GM11168 (cell line): Measurements from ENCODE around the gene CLIP3.
"Not testable (repeated sequence)": the region's sequence is repeated elsewhere in the genome, so short reads cannot be mapped to it uniquely, and the experiment has no call there.

Experiments used
- in situ Hi-C: fragments of 300-500 bp; cut with MboI; formaldehyde crosslinking; loops from one replicate; pipeline ENCODE4 v1.12.0; 2022; ENCODE audit warnings: low sequenced_read_pairs; ENCODE audit not compliant: unreplicated experiment

CLIP3 gene

DNA sequence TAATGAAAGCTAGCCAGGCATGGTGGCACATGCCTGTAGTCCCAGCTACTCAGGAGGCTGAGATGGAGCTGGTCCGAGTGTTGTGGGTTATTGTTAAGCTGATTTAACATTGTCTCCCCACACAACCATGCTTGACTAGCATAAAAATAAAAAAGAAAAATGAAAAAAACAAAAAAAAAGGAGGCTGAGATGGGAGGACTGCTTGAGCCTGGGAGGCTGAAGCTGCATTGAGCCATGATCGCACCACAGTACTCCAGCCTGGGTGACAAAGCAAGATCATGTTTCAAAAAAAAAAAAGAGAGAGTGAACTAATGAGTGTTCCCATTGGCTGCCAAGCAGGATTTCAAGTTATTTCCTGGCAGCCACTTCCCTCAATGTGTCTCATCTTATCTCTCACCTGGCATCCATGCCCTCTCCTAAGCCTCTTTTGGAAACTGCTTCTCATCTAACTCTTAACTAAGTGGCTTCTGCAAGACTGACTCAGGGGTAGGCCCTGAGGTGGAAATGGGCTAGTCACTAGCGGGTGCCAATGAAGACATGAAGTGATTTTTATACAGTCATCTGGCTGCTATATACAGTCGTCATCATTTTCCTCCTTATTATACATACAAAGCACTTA lies 16.5 kb upstream of the CLIP3 start:
- in situ Hi-C loops = no loop called here

DNA sequence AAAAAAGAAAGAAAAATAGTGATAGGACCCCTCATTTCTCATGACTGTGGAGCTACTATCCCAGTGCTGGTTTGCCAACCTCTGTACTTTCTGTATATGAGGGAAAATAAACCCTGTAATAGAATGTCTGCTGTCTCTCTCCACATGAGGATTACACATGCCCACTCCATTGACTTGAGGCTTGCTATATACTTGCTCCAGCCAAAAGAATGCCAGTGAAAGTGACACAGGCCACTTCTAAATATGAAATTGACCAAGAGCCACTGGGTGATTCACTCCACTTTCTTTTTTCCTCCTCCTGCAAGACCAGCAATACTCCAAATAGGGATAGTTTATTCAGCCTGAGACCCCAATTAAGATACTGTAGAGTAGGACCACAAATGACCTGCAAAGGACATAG lies 15.2 kb upstream of the CLIP3 start:
- in situ Hi-C loops = no loop called here

DNA sequence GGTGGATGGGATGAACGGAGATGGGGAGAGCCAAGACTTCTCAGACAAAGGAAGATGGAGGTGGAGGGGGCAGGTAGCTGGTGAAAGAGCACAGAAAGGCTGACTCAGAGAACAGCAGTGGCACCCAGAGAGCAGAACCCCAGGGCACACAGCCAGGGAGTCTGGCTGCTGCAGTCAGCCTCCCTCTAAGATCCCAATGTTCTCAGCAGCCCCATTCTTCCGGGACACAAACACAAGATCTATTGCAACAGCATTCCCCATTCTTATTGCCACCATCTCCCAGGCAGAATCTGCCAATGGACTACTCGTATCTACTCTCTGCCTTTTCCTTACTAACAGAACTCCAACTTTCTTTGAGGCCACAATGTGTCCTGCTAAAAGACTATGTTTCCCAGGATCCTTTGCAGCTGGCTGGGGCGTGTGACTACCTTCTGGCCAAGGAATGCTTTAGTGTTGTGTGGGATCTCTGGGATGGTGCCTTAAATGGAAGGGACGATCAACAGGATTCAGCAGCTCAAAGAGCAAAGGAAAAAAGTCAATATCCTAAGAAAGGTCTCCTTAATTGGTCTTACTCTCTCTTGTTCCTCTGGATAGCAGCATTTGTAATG lies 13.9 kb upstream of the CLIP3 start:
- in situ Hi-C loops = no loop called here

DNA sequence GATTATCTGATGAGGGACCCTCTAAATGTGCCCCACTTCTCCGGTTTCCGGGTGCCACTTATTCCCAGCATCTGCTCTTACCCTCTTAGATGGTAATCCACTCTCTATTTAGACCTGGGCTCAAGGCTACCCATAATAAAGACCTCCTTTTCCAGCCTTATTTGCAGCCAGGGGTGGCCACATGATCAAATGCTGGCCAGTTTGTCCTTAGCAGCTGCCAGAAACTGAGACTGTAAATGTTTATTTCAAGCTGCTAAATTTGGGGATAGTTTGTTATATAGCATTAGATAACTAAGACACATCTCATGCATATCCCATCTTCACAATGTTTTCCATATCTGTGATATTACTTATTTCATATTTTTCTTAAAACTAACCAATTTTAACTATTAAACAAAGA lies 11.3 kb upstream of the CLIP3 start:
- in situ Hi-C loops = no loop called here

DNA sequence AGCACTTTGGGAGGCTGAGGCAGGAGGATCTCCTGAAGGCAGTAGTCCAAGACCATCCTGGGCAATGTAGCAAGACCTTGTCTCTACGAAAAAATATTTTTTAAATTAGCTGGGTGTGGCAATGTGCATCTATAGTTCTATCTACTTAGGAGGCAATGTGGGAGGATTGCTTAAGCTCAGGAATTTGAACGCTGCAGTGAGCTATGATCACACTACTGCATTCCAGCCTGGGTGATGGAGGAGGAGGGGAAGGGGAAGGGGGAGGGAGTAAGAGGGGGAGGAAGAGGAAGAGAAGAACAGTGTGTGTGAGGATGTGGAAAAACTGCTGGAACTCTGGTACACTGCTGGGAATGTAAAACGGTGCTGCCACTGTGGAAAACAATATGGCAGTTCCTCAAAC lies 9.2 kb upstream of the CLIP3 start:
- in situ Hi-C loops = no loop called here

DNA sequence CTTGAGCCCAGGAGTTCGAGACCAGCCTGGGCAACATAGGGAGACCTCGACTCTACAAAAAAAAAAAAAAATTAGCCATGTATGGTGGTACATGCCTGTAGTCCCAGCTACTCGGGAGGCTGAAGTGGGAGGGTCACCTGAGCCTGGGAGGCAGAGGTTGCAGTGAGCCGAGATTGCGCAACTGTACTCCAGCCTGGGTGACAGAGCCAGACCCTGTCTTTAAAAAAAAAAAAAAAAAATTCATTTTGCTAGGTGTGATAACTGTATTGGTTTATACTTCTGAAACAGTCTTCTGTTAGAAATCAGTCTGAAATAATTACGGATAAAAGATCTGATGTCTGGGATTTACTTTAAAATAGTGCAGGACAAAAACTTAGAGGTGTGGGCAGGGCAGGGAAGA lies 8.4 kb upstream of the CLIP3 start:
- in situ Hi-C loops = not testable (repeated sequence)

DNA sequence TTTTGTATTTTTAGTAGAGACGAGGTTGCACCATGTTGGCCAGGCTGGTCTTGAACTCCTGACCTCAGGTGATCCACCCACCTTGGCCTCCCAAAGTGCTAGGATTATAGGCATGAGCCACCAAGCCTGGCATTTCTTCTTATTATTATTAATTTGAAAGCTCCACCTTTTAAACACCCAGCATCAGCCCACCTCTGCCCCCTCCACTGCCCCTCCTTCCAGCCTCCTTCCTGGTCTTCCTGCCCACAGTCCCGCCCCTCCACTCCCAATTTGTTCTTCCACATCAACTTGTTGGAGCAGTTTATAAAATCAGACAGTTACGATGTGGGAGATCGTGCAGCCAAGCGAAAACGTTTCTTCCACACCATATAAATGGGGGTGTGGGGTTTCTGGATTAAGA lies 7.8 kb upstream of the CLIP3 start:
- in situ Hi-C loops = no loop called here

DNA sequence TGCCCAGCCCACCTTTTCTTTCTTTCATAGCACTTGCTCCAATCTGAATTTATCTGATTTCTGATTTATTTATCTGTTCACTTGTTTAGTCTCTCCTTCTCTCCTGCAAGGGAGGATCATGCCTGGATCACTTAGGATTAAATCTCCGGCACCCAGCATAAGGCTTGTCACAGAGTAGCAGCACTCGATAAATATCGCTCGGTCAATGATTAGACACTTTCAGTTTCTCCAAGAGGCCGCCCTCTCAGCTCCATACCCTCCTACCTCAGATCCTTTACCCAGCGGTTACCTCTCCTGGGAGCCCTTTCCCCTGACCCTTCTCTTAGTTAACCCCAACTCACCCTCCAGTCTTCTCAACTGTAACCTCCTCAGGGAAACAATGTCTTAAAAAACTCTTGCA lies 1.4 kb downstream of the CLIP3 start:
- in situ Hi-C loops = no loop called here

DNA sequence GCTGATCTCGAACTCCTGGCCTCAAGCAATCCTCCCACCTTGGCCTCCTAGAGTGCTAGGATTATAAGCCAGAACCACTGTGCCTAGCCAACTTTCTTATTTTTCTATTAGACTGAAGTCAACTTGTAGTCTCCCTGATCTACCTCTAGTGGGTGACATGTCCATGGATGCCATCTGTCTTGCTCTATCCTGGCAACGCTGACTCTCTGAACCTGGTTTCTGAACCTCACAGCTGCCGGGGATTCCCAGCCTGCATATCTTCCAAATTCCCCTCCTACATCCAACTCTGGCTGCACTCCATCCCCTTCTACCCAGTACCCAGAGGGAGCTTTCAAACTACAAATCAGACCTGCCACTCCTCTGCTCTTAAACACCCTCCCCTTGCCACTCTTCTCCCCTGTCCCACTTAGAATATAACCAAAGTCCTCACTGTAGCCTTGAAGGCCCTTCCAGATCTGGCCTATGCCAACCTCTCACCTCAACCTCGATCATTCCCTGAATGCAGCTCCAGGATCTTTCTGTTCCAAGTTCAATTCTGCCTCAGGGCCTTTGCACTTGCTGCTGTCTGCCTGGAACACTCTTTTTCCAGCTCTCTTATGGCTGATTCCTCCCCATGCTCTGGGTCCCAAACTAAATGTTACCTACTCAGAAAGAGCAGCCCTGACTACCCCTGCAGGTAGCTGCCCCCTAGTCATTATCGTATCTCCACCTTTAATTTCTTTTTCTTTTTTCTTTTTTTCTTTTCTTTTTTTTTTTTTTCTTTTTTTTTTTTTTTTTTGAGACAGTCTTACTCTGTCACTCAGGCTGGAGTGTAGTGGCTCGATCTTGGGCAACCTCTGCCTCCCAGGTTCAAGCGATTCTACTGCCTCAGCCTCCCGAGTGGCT lies 2.2 kb downstream of the CLIP3 start:
- in situ Hi-C loops = no loop called here

DNA sequence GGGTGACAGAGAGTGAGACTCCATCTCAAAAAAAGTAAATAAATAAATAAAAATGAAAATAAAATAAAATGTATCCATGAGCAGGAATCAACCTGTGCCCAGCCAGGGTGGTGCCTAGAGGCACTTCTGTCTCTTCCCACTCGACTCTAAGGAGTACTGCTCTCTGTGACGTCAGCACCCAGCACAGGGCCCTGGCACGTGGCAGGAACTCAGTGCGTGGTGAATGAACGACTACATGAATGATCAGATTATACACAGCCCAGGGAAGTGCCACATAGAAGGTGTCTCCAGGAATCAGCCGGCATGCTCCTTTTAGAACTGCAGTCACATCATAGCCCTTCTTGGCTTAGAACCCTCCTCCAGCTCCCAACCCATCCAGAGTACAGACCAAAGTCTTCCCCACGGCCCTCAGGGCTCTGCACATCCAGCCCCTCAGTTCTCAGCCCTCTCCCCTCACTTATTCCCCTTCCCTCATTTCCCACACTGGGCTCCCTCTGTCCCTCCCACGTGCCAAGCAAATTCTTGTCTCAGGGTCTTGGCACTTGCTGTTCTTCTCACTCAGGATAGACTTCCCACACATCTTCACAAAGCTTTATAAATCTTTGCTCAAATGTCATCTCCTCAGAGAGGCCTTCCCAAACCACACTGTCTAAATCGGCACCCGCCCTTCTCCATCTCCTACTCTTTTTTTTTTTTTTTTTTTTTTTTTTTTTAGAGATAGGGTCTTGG lies 4.2 kb downstream of the CLIP3 start:
- in situ Hi-C loops = no loop called here

DNA sequence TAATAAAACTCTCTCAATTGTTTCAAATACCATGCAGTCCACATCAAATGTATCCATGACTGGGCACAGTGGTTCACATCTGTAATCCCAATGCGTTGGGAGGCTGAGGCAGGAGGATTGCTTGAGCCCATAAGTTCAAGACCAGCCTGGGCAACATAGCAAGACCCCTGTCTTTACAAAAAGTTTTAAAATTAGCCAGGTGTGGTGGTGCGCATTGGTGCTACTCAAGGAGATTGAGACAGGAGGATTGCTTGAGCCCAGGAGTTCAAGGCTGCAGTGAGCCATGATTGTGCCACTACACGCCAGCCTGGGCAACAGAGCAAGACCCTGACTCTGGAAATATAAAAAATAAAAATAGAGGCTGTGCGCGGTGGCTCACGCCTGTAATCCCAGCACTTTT lies 5.0 kb downstream of the CLIP3 start:
- in situ Hi-C loops = no loop called here

DNA sequence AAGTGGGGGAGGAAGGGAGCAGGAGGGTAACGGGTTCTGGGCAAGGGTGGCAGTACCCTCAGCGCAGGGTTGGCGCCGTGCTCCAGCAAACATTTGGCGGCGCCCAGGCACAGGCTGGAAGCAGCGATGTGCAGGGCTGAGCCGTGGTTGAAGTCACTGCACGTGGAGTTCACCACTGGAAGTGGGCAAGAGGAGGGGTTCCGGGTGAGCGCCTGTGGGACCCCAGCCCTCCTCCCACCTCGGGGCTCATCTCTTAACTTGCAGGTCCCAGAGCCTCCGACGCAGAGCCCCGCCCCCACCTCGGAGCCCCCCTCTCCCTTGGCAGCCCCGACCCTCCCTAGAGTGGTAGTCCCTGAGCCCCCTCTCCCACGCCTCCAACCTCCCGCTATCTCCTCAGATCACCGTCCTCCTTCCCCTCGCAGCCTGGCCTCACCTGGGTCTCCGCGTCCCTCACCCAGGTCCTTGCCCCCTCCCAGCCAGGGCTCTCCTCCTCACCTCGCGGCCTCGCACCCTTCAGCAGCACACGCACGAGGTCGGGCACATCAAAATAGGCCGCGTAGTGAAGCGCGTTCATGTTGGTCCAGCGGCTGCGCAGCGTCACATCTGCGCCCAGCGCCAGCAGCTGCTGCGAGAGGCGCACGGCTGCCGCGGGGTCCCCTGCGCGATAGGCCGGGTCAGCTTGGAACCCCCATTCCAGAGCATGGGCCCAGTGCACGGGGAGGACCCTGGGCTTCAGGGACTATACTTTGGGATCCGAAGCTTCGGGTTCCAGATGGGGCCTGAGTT lies 6.4 kb downstream of the CLIP3 start:
- in situ Hi-C loops = no loop called here

DNA sequence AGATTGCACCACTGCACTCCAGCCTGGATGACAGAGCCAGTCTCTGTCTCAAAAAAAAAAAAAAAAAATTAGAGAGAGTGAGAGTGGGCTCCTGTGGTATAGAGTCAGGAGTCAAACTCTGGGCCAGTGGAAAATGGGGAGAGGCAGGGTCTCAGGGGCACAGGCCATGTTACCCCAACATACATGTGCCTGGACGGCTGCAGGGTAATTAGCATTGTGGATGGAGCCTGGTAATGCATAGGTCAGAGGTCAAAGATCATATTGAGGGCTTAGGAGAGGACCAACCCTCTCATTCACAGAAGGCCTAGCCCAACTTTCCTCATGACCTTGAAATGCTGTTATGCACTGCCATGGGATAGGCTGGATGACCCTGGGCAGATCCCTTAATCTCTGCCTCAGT lies 7.1 kb downstream of the CLIP3 start:
- in situ Hi-C loops = no loop called here

DNA sequence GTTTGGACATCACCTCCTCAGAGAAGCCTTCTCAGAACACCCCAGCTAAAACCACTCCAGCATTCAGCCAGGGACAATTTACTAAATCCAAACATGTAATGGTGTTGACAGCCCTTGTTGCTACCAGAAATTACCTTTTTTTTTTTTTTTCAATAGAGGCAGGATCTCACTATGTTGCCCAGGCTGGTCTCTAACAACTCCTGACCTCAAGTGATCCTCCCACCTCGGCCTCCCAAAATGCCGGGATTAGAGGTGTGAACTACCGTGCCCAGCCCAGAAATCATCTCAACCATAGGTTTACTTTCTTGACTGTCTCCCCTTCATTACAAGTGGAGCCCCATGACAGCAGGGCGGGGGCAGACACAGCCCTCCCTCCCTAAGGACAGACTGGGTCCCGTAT lies 9.2 kb downstream of the CLIP3 start:
- in situ Hi-C loops = no loop called here

DNA sequence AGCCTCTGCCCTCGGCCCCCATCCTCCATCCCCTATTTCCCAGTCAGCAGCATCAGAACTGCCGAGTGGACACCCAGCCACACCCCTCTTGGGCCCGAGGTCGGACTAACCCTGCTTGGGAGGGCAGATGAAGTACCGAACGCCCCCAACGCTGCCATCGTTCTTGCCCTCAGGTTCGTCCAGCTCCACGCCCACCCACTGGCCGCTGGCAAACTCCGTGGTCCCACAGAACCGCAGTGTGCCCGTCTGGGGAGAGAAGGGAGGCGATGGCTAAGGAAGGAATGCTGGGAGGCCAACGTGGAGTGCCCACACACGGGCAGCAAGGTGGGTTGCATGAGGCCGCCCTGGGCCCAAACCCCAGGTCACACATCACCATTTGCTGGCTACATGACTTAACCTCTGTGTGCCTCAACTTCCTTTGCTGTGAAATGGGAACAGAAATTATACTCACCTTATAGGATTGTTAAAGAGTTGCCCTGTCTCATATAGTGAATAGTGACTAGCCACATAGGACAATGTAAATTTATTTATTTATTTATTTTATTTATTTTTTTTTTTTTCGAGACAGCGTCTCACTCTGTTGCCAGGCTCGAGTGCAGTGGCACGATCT lies 13.5 kb downstream of the CLIP3 start:
- in situ Hi-C loops = no loop called here

DNA sequence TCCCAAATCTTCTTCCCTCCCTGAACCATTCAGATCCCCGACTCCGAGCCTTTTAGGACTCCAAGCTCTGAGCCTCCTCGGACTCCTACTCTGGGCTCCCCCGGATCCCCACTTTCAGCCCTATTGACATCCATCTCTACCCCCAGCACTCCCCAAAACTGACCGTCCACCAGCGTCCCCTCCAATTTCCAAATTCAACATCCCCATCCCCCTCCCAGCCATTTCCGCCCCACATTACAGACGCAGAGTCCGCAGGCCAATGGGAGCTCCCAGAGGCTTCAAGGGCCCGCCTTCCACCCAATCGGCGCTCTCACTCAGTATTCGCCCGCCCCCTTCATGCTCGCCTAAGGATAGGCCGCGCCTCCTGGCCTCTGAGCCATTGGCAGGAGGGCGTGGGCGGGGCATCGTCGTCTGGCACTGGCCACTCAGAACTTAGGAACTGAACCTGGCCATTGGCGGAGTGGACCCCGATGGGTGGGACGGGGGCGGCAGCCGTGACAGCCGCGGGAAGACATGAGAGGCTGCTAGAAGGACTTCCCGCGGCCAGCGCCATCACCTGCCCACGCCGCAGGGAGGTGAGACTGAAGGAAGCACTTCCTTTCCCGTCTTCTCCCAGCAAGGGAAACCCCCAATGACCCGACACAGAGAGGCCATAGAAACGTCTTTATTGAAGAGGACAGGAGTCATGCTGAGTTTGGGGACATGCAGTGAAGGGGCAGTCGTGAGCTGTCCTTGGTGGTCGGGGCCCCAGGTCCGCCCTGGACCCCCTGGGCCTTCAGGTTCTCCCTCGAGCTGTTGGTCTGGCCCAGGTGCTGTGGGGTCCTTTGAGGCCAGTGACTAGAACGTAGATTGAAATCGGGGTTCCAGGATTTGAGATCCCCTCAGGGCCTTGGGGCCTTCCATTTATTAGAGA lies 18.4 kb downstream of the CLIP3 start, which contains the start of gene ALKBH6:
Gene ALKBH6 (minus strand): TSS at position 202 of the 913 bp plus-strand sequence. CDS start 816 bp downstream, outside the sequence.
- in situ Hi-C loops = no loop called here

DNA sequence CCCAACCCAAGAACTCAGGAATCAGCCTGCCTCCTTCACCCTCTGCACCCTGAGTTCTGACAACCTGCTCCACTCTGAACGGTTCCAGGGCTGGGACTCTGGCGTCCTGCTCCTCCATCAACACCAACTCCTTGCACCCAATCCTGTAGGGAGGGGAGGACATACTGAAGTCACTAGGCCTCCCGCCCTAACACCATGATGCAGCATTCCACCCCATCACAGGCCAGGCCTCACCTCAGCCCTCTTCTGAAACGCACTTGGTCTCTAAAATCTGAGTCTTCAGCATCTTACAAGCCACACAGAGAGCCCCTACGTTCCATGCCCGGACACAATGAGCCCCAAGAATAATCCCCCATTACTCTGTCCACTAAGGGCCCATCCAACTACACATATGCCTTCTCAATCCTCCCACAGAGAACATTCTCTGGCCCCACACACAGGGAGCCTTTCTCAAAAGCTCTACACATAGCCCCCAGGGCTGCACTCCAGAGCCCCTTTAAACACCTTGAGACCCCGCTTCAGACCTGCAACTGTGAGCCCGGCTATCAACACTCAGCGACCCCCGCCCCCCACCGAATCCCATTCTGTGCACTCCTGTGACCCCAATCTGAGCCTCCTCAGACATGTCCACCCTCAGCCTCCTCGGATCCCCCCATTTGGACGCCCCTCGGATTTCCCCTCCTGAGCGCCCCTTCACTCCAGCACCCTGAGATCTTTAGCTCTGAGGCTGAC lies 19.2 kb downstream of the CLIP3 start:
- in situ Hi-C loops = no loop called here

DNA sequence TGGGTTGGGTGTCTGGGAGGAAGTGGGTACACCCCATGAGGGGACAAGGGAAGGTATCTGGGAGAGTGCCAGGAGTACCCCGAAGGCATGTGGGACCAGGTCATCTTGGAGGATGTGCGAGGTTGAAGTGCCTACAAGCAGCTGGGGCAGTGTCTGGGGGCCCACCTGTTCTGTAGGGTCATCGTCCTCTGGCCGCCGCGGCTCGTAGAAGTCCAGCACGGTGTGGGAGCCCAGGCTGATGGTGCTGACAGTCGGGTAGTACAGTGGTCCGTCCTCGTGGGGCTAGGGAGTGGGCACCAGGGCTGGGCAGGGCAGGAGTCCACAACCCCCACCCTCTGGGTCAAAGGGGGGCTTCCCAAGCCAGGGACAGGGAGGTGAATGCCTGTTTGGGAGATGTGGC lies 22.3 kb downstream of the CLIP3 start:
- in situ Hi-C loops = no loop called here
